Ishikawa (cell line): ENCODE results near the gene RNF175.

Experiments
- CEBPB ChIP-seq: IDR thresholded peaks from 2 replicates; pipeline ENCODE4 v1.6.1; 2012
- EGR1 ChIP-seq: IDR thresholded peaks from 2 replicates; pipeline ENCODE4 v1.6.1; 2012
- EP300 ChIP-seq: IDR thresholded peaks from 2 replicates; pipeline ENCODE4 v1.6.1; 2012; ENCODE audit warnings: borderline replicate concordance
- MAX ChIP-seq: IDR thresholded peaks from 2 replicates; pipeline ENCODE4 v1.6.1; 2012
- RAD21 ChIP-seq: IDR thresholded peaks from 2 replicates; pipeline ENCODE4 v1.6.1; 2012; ENCODE audit warnings: low read depth
- REST ChIP-seq: IDR thresholded peaks from 2 replicates; pipeline ENCODE4 v1.6.1; 2012; ENCODE audit warnings: low read depth, mild to moderate bottlenecking
- TAF1 ChIP-seq: IDR thresholded peaks from 2 replicates; pipeline ENCODE4 v1.6.1; 2012; ENCODE audit warnings: low read depth, mild to moderate bottlenecking
- TEAD4 ChIP-seq: IDR thresholded peaks from 2 replicates; pipeline ENCODE4 v1.6.1; 2012
- YY1 ChIP-seq: IDR thresholded peaks from 2 replicates; pipeline ENCODE4 v1.6.1; 2012; ENCODE audit warnings: low read depth
- ZBTB7A ChIP-seq: IDR thresholded peaks from 2 replicates; pipeline ENCODE4 v1.6.1; 2012; ENCODE audit warnings: low read depth

- TF ChIP-seq EP300: no peak
- TF ChIP-seq RAD21: no peak
- no peak for TF ChIP-seq REST
- no peak for TF ChIP-seq YY1
- TF ChIP-seq CEBPB: no peak
- no peak for TF ChIP-seq MAX
- TF ChIP-seq ZBTB7A: no peak
- TF ChIP-seq TEAD4: no peak
- TF ChIP-seq TAF1: no peak
- no peak for TF ChIP-seq EGR1
Measured at GRCh38 chr4:153790500-153790865, 30.7 kb upstream of the RNF175 start.
